H9 (cell line): ENCODE results near the gene ZNF526. TPM values are rescaled to one million over a fixed set of nuclear protein-coding genes. Genes with fewer than 3 reads are reported as not detected.

Experiments used
- DNase-seq: peaks from one replicate; pipeline ENCODE4 v3.0.0-alpha.2; 2017
- H2AFZ ChIP-seq: one replicate; pipeline ENCODE4 v1.6.1; 2013; ENCODE audit warnings: mild to moderate bottlenecking, low read length, control low read depth, moderate library complexity
- H2AK5ac ChIP-seq: 2 replicates; pipeline ENCODE4 v1.6.1; 2013; ENCODE audit warnings: low read length, control low read depth, mixed read lengths; ENCODE audit not compliant: insufficient read length
- H2BK120ac ChIP-seq: one replicate; pipeline ENCODE4 v1.6.1; 2013; ENCODE audit warnings: low read depth, mild to moderate bottlenecking, low read length, control low read depth, inconsistent platforms; ENCODE audit not compliant: poor library complexity, severe bottlenecking
- H2BK12ac ChIP-seq: 2 replicates; pipeline ENCODE4 v1.6.1; 2013; ENCODE audit warnings: low read length, control low read depth, mixed read lengths, low read depth; ENCODE audit not compliant: insufficient read length
- H2BK15ac ChIP-seq: 2 replicates; pipeline ENCODE4 v1.6.1; 2013; ENCODE audit warnings: low read depth, low read length, control low read depth
- H2BK20ac ChIP-seq: one replicate; pipeline ENCODE4 v1.6.1; 2013; ENCODE audit warnings: low read depth, mild to moderate bottlenecking, low read length, control low read depth, inconsistent platforms; ENCODE audit not compliant: poor library complexity, severe bottlenecking
- H2BK5ac ChIP-seq: 2 replicates; pipeline ENCODE4 v1.6.1; 2013; ENCODE audit warnings: low read length, control low read depth, mixed read lengths; ENCODE audit not compliant: insufficient read length
- H3K14ac ChIP-seq: 2 replicates; pipeline ENCODE4 v1.6.1; 2013; ENCODE audit warnings: low read length, control low read depth; ENCODE audit not compliant: insufficient read depth
- H3K18ac ChIP-seq: 2 replicates; pipeline ENCODE4 v1.6.1; 2013; ENCODE audit warnings: low read depth, mild to moderate bottlenecking, mixed read lengths, low read length, control low read depth; ENCODE audit not compliant: insufficient read length
- H3K23ac ChIP-seq: 2 replicates; pipeline ENCODE4 v1.6.1; 2013; ENCODE audit warnings: low read length, control low read depth, mixed read lengths, low read depth; ENCODE audit not compliant: insufficient read length
- H3K23me2 ChIP-seq: 2 replicates; pipeline ENCODE4 v1.6.1; 2013; ENCODE audit warnings: low read depth, mild to moderate bottlenecking, mixed read lengths, low read length, control low read depth; ENCODE audit not compliant: insufficient read length, poor library complexity, severe bottlenecking
- H3K27ac ChIP-seq: 2 replicates; pipeline ENCODE4 v1.5.1; 2013; ENCODE audit warnings: low read length, control low read depth, mixed read lengths, low read depth; ENCODE audit not compliant: insufficient read length
- H3K27me3 ChIP-seq: 2 replicates; pipeline ENCODE4 v1.6.1; 2013; ENCODE audit warnings: low read length, control low read depth, inconsistent platforms; ENCODE audit not compliant: insufficient read depth
- H3K4ac ChIP-seq: 2 replicates; pipeline ENCODE4 v1.6.1; 2013; ENCODE audit warnings: low read depth, mild to moderate bottlenecking, control low read depth, inconsistent platforms, low read length, moderate library complexity
- H3K4me1 ChIP-seq: 2 replicates; pipeline ENCODE4 v1.6.1; 2013; ENCODE audit warnings: low read length, control low read depth, inconsistent platforms; ENCODE audit not compliant: insufficient read depth
- H3K4me2 ChIP-seq: 2 replicates; pipeline ENCODE4 v1.6.1; 2013; ENCODE audit warnings: low read length, control low read depth, mixed read lengths; ENCODE audit not compliant: insufficient read length, insufficient read depth
- H3K56ac ChIP-seq: 2 replicates; pipeline ENCODE4 v1.6.1; 2013; ENCODE audit warnings: low read depth, mild to moderate bottlenecking, mixed read lengths, low read length, control low read depth; ENCODE audit not compliant: insufficient read length
- H3K79me1 ChIP-seq: 2 replicates; pipeline ENCODE4 v1.6.1; 2013; ENCODE audit warnings: low read depth, mild to moderate bottlenecking, moderate library complexity, low read length, control low read depth, inconsistent platforms; ENCODE audit not compliant: insufficient read depth, poor library complexity, severe bottlenecking
- H3K79me2 ChIP-seq: 2 replicates; pipeline ENCODE4 v1.6.1; 2013; ENCODE audit warnings: low read length, control low read depth, inconsistent platforms; ENCODE audit not compliant: insufficient read depth
- H3K9ac ChIP-seq: 2 replicates; pipeline ENCODE4 v1.6.1; 2013; ENCODE audit warnings: low read length, control low read depth, mixed read lengths; ENCODE audit not compliant: insufficient read length; ENCODE audit errors: extremely low read depth
- H3K9me3 ChIP-seq: one replicate; pipeline ENCODE4 v1.6.1; 2013; ENCODE audit warnings: low read depth, low read length, inconsistent platforms; ENCODE audit not compliant: control insufficient read depth
- H3T11ph ChIP-seq: one replicate; pipeline ENCODE4 v1.6.1; 2013; ENCODE audit warnings: mild to moderate bottlenecking, low read length, control low read depth, inconsistent platforms
- H4K20me1 ChIP-seq: one replicate; pipeline ENCODE4 v1.6.1; 2013; ENCODE audit not compliant: control insufficient read depth, insufficient read length, insufficient read depth
- H4K5ac ChIP-seq: 2 replicates; pipeline ENCODE4 v1.6.1; 2013; ENCODE audit warnings: low read depth, mild to moderate bottlenecking, mixed read lengths, low read length, control low read depth; ENCODE audit not compliant: insufficient read length
- H4K8ac ChIP-seq: replicated peaks from 2 replicates; pipeline ENCODE4 v1.6.1; 2013; ENCODE audit warnings: low read length, control low read depth, mixed read lengths, low read depth; ENCODE audit not compliant: insufficient read length
- H4K91ac ChIP-seq: 2 replicates; pipeline ENCODE4 v1.6.1; 2013; ENCODE audit warnings: low read depth, mild to moderate bottlenecking, moderate library complexity, mixed read lengths, low read length, control low read depth; ENCODE audit not compliant: insufficient read length
- H3K27ac Mint-ChIP-seq, 3 experiments: 2 replicates in 2 of 3; 3 replicates in 1 of 3; pipeline ENCODE4 v1.8.0; 2020 to 2021; ENCODE audit warnings: mixed read lengths in 3 of 3, mild to moderate bottlenecking in 1 of 3, moderate library complexity in 1 of 3
- H3K27me3 Mint-ChIP-seq: 2 replicates; pipeline ENCODE4 v1.8.0; 2021; ENCODE audit warnings: low read depth, mild to moderate bottlenecking, moderate library complexity, mixed read lengths
- H3K36me3 Mint-ChIP-seq, 3 experiments: 2 replicates in 2 of 3; 3 replicates in 1 of 3; pipeline ENCODE4 v1.8.0; 2020 to 2021; ENCODE audit warnings: low read depth in 3 of 3, mixed read lengths in 3 of 3; ENCODE audit not compliant: insufficient read depth in 1 of 3
- H3K4me1 Mint-ChIP-seq, 2 experiments: 2 replicates each; pipeline ENCODE4 v1.8.0; 2020; ENCODE audit warnings: mixed read lengths in 2 of 2
- H3K4me3 Mint-ChIP-seq, 2 experiments: 2 replicates in 1 of 2; 3 replicates in 1 of 2; pipeline ENCODE4 v1.8.0; 2020 to 2021; ENCODE audit warnings: mild to moderate bottlenecking in 2 of 2, mixed read lengths in 2 of 2, moderate library complexity in 1 of 2
- H3K9me3 Mint-ChIP-seq, 2 experiments: 2 replicates in 1 of 2; 3 replicates in 1 of 2; pipeline ENCODE4 v1.8.0; 2020; ENCODE audit warnings: mild to moderate bottlenecking in 2 of 2, mixed read lengths in 2 of 2, moderate library complexity in 1 of 2
- CTCF ChIP-seq: fragments of 200-600 bp; sonication (generic); conservative IDR thresholded peaks from 3 replicates; pipeline ENCODE4 v1.8.0; 2021; ENCODE audit warnings: antibody characterized with exemption, mild to moderate bottlenecking
- WGBS: extraction: QIAGEN DNeasy Blood & Tissue Kit; methylation state at CpG from one replicate; pipeline ENCODE4 v1.1.7; 2013; ENCODE audit warnings: missing lambda C conversion rate, low lambda C conversion rate, mixed read lengths; ENCODE audit not compliant: insufficient read length; ENCODE audit errors: extremely low coverage; 5-methylcytosine and 5-hydroxymethylcytosine counted together
- total RNA-seq: library from RNA; stranded (reverse); gene quantifications from 2 replicates; pipeline ENCODE4 v1.2.1, GENCODE V29; 2021

ZNF526 gene
- total RNA-seq, 1 experiment from 2014 or later = 20.5 TPM

- H3K4me3 Mint-ChIP-seq = peak overlapping the region; percentile 1 to 30; a peak in 1 of 5 replicates
- H3K9me3 Mint-ChIP-seq = no peaks in the 10 kb centered on the region
Measured at GRCh38 chr19:42204664-42205063, 15.4 kb upstream of the ZNF526 start.

More at GRCh38 chr19:42204664-42205063, 15.4 kb upstream of the ZNF526 start:
- H3K27ac ChIP-seq = no peak overlapping the region
- H3K56ac ChIP-seq = no peak overlapping the region
- no peak overlapping the region for H3T11ph ChIP-seq
- no peak overlapping the region for H3K23ac ChIP-seq
- Mint-ChIP-seq H3K27ac (peak overlapping the region; percentile 74 to 94 (median 92); a peak in 6 of 7 replicates), H3K27me3 (no peaks in the 10 kb centered on the region), H3K4me1 (peaks cover 31 to 44% of the 10 kb centered on the region in 2 experiments), H3K36me3 (peaks cover 53 to 93% (median 91%) of the 10 kb centered on the region in 3 experiments)
- no CpG with 5 or more reads among the region's 6 CpGs for WGBS
- no peaks in the 10 kb centered on the region for H3K9me3 ChIP-seq
- H3K9ac ChIP-seq = no peak overlapping the region
- no peak overlapping the region for H4K8ac ChIP-seq
- no peak overlapping the region for H2BK15ac ChIP-seq
- peaks cover 2% of the 10 kb centered on the region for H3K23me2 ChIP-seq
- H4K20me1 ChIP-seq = no peaks in the 10 kb centered on the region
- H2AFZ ChIP-seq = no peak overlapping the region
- no peaks in the 10 kb centered on the region for H3K27me3 ChIP-seq
- H4K5ac ChIP-seq = no peak overlapping the region
- no peak overlapping the region for H2AK5ac ChIP-seq
- TF ChIP-seq CTCF = no peak; the same call in 2 of the 3 replicates
- H3K4me2 ChIP-seq = no peak overlapping the region
- H4K91ac ChIP-seq = no peak overlapping the region
- no peak overlapping the region for H2BK5ac ChIP-seq
- H3K4ac ChIP-seq = no peak overlapping the region
- H3K14ac ChIP-seq = no peak overlapping the region
- no peak overlapping the region for H2BK12ac ChIP-seq
- no peak overlapping the region for H3K18ac ChIP-seq
- DNase-seq = peak; percentile 52
- H2BK20ac ChIP-seq = no peak overlapping the region
- no peak overlapping the region for H2BK120ac ChIP-seq
- H3K79me2 ChIP-seq = peaks cover 6% of the 10 kb centered on the region; the same call in 1 of the 2 replicates
- H3K4me1 ChIP-seq = no peaks in the 10 kb centered on the region; the same call in 1 of the 2 replicates
- peaks cover 4% of the 10 kb centered on the region for H3K79me1 ChIP-seq
